NCI-H1092 (cell line): ENCODE measurements around the gene SEMA4C.
"Not testable (repeated sequence)": the region's sequence is repeated elsewhere in the genome, so short reads cannot be mapped to it uniquely, and the experiment has no call there.

Experiments used
- DNase-seq: peaks from one replicate; lab custom pipeline; 2025; lab: John Stamatoyannopoulos, UW

Gene SEMA4C

GRCh38 chr2:96866586-96866985 is 3.3 kb downstream of the SEMA4C start:
- DNase-seq = no peak

- no peak for DNase-seq
These were observed 3.7 kb downstream of the SEMA4C start for GRCh38 chr2:96866149-96866548.

DNA sequence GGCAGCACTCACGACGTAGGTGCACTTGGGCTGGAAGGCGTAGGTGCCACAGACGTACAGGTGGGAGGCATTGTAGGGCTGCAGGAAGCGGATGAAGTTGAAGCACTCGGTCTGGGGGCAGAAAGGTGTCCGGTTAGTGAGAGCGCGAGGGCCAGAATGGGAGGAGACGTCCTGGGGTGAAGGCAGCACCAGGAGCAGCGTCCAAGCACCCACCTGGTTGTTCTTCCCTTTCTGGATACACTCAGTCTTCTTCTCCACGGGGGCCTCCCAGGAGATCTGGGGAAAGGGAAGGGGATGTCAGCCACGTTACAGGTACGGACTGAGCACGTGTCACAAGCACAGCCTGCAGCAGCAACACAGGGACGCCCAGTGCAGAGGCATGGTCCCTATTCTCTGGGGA is 4.2 kb downstream of the SEMA4C start:
- DNase-seq = no peak

DNA sequence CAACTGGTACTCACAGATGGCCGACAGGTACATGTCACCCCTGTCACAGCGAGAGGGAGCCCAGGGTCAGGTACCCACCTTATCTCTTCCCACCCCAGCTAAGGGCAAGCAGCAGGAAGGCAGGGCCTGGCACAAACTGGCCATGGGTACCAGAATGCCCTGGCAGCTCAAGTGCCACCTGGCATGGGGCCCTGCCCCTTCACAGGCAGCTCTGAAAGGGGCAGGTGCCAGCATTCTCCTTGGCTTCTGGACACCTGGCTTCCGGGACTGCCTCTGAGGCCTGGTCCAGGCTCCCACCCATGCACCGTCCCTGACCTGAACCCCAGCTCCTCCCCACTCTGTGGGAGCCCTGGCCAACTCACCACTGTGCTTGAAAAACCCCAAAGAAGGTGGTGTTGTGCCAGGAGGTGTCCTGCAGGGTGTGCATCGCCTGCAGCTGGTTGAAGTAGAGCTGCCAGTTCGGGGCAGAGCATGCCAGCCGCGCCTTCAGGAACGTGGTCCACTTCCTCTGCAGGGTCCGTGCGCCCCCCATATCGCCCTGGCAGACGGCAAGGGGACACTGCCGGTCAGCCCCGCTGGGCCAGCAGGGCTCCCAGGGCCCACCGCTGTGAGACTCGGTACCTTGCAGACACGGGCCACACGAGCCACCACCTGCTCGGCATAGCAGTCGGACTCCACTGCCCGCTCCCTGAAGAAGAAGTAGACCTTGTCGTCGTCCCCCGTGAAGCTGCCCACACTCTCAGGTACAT is 5.4 kb downstream of the SEMA4C start:
- no peak for DNase-seq

DNA sequence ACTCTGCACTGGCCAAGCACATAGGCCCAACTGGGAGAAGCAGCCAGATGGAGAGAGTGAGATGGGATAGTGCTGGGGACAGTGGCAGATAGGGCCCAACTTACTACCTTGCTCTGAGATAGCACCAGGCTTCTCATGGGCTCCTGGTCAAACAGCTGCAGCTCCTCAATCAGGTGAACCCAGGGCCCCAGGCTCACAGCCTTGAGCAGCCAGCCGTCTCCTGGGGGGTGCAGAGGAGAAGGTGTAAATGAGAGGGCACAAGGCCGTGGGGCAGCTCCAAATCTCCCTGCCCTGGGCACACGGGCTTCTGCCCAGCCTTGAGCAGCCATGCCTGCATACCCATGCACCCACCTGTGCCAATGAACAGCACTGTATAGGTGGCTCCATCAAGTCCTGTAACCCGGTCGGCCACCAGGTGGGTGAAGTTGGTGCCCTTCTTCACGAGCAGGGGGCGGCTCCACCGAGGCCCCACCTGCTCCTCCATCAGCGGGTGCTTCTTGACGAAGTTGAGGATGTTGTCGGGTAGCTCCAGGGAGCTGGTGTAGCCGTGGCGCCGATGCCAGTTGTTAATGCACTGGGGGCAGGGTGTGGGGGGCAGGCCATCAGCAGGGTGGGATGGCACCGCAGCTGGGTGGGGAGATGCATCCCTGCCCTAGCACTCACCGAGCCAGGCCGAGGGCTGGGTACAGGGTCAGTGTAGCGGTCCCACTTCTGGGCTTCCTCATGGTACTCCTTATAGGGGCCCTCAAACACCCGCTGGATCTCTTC is 6.1 kb downstream of the SEMA4C start:
- DNase-seq = no peak

GRCh38 chr2:96863056-96863455 is 6.8 kb downstream of the SEMA4C start:
- DNase-seq = not testable (repeated sequence)

GRCh38 chr2:96861074-96861473 is 8.8 kb downstream of the SEMA4C start:
- no peak for DNase-seq

DNA sequence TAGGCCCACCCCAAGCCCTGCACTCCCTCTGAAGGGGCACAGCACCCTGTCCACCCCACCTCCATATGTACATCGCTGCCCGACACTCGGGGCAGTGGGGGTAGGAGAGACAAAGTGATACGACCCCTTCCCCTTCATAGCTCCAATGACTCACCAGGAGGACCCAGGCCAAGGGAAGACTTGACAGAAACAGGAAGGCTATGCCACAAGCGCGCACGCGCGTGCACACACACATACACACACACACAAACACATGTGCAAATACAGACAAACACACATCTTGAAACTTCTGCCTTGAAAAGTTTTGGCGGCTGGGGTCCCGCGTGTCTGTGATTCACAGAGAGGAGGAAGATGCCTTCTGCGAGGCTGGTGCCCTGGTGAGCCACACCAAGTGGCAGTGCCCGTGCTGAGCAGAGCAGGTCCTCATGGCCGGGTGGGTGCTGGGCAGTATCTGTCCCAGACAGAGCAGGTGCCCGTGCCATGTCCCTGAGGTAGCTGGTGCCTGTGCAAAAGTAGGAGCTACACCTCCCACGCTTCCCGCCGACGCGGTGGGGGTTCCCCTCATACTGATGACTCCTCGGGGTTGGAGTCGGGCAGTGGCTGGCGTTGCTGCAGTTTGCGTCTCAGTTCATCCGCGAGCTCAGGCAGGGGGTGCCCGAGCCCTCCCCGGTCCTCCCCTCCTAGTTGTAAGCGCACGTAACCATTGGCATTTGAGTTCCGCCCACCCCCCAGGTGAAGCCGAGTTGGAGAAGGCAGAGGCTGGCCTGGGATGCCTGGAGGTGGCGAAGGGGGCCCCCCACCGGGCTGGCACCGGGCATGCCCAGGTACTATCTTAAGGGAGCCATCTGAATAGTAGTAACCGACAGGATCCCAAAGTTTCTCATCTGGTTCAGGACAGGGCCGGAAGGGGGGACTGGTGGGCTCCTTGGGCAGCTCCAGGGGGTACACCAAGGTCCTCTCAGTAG is 9.5 kb downstream of the SEMA4C start:
- no peak for DNase-seq

- no peak for DNase-seq
These were observed 10.2 kb downstream of the SEMA4C start for GRCh38 chr2:96859681-96860064.

DNA sequence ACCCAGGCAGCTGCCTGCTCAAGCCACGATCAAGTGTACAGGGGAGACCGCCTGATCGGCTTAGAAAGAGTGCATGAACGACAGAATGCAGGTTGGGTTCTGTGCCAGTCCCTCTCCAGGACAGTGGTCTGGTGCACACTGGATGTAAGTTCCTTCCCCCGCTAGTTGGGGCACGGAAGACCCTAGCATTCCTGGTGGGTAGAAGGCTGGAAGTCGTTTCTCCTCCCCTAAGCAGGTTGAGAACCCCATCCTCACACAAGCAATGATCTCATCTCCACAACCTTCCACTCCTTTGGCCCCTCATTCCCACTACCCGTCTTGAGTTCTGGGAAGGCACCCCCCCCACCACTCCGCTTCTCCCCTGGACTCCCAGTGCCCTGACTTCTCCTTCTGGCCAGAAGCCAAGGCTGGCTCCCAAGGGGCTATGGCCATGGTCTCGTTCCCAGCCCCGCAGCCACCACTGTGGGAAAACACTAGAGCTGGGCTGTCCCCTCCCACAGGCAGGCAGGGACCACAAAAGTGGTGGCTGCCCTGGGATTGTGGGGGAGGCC is 10.7 kb downstream of the SEMA4C start:
- DNase-seq = no peak

- peak; percentile 95 for DNase-seq
These were observed 12.1 kb downstream of the SEMA4C start, which contains the start of gene ANKRD39 for GRCh38 chr2:96857667-96858372. Gene ANKRD39 (minus strand): TSS chr2:96858016. CDS start chr2:96857987, 29 bp downstream.

GRCh38 chr2:96856776-96857666 is 12.9 kb downstream of the SEMA4C start:
- no peak for DNase-seq

DNA sequence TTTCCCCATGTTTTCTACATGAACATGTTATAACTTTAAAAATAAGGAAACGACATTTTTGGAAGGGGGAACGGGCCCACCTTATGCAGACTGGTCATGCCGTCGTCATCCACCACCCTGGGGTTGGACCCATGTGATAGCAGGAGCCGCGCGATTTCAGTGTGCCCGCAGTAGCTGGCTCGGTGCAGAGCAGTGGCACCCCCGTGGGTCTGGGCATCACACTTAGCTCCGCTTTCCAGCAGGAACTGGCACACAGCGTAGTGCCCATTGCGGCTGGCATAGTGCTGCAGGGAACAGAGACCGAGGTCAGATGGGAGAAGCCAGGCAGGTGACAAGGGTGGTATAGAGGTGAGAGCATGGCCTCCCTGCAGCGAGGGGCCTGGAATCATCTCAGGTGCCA is 16.6 kb downstream of the SEMA4C start:
- no peak for DNase-seq

DNA sequence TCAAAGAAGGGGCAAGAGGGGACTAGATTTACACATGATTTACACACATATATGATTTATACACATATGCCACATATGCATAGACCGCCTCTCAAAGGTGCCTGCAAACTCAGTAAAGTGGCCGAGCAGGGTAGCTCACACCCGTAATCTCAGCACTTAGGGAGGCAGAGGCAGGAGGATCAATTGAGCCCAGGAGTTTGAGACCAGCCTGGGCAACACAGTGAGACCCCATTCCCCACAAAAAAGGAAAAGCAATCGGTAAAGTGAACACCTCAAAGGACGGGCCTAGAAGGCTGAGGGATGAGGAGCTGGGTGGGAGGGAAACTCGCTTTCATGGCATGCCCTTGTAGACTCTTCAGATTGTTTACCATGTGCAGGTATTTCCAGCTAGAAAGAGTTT is 17.2 kb downstream of the SEMA4C start:
- no peak for DNase-seq

GRCh38 chr2:96848264-96848663 is 21.6 kb downstream of the SEMA4C start:
- DNase-seq = no peak

DNA sequence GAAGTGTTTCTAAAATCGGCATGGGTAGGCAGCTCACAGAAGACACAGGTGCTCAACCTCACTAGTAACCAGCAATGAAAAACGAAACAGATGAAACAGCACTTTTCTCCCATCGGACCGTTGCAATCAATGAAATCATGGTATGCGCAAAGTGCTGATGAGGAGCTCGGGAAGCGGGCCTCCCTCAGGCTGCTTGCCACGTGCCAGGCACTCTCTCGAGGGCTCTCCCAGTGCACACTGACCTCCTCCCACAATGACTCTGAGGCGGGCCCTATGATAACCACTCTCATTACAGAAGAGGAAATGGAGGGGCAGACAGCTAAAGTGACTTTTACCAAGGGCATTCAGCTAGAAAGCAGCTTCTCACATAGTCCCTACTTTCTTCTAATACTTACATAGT is 22.3 kb downstream of the SEMA4C start:
- no peak for DNase-seq

DNA sequence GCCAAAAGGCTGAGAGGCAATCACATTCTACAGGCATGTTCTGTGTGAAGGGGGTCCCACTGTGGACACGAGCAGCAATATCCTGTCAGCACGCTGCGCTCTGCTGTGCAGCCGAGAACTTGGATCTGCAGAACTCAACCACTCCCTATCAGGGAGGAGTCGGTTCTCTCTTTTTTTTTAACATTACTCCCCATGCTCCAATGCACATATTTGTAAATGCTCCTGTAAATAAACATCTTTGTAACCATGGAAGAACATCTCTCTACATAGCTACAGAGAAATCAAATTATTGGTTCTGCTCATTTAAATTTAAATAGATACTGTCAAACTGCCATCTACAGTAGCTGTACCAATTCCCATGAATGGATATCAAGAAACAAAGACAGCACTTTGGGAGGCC is 23.1 kb downstream of the SEMA4C start:
- no peak for DNase-seq

DNA sequence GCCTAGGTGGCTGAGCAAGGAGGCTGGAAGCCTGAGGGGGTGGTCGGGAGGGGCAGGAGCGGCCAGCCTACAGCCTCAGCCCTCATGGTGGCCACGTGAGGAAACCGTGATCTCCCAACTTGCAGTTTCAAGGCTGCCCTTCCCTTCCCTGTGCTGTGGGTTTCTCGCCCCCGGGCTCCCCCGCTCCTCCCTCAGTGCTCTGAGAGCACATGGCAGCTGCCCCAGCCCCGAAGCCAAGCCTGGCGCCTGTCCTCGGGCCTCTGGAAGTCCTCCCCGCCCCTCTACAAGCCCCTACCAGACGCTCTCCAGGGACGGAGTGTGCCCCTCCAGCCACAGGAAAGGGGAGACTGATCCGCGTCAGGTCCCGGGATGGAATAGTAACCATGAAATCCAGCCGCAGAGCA is 25.5 kb downstream of the SEMA4C start:
- no peak for DNase-seq

DNA sequence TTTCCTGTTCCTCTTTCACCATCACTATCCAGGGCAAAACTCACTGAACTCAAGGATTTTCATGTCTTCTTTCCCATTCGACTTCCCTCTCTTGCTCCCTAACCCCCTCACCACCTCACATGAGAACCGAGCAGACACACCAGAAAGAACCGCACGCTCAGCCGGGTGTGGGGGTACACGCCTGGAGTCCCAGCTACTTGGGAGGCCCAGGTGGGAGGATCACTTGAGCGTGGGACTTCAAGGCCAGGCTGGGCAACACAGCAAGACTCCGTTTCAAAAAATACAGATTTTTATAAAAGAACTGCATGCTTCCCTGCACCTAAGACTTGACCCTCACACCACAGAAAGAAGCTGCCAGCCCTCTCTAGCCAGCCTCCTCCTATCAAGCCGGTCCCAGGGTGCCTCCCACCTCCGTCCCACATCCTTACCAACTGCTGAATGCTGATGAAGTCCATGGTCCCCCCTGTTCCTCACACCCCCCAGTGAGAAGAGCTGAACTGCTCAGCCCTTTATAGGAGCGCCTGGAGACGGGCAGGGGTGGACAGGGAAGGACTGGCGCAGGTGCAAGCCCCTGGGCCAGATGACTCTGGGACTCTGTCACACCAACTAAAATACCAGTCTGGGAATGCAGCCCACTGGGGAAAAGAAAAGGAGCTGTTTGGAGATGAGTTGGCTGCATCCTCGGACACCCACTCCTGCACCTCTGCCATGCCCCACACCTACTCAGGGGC is 26.2 kb downstream of the SEMA4C start, which contains the start of gene ANKRD23:
TSS of gene ANKRD23 (minus strand) at position 484 of the 731 bp plus-strand sequence. CDS start at position 455, 29 bp downstream.
- no peak for DNase-seq
